HG02981 (cell line): ENCODE results near the gene VPS25.
"Not testable (repeated sequence)": the region's sequence is repeated elsewhere in the genome, so short reads cannot be mapped to it uniquely, and the experiment has no call there.

Source experiments
- ATAC-seq: cut with Tn5 transposase; IDR thresholded peaks from one replicate; pipeline ENCODE4 v1.9.1; 2021; ENCODE audit warnings: mild to moderate bottlenecking, moderate library complexity; ENCODE audit not compliant: unreplicated experiment

VPS25 gene

GRCh38 chr17:42767512-42767911 lies 5.7 kb upstream of the VPS25 start:
- no peak for ATAC-seq

DNA sequence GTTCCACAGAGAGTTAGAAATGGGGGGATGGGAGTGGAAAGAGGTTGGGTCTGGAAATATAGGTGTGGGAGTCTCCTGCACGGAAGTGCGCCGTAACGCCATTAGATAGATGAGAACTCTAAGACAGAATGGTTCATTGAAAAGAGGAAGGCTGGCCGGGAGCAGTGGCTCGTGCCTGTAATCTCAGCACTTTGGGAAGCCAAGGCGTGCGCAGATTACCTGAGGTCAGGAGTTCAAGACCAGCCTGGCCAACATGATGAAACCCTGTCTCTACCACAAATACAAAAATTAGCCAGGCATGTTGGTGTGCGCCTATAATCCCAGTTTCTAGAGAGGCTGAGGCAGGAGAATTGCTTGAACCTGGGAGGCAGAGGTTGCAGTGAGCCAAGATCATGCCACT lies 5.2 kb upstream of the VPS25 start:
- ATAC-seq, result not testable (repeated sequence)

- not testable (repeated sequence) for ATAC-seq
These were observed 3.3 kb upstream of the VPS25 start for GRCh38 chr17:42769964-42770363.

GRCh38 chr17:42772945-42773289 lies 332 bp upstream of the VPS25 start:
- ATAC-seq, result no peak

- no peak for ATAC-seq
These were observed 957 bp downstream of the VPS25 start for GRCh38 chr17:42774066-42774745.

GRCh38 chr17:42775534-42776098 lies 2.4 kb downstream of the VPS25 start:
- no peak for ATAC-seq

- no peak for ATAC-seq
These were observed 5.3 kb downstream of the VPS25 start for GRCh38 chr17:42778570-42778969.

DNA sequence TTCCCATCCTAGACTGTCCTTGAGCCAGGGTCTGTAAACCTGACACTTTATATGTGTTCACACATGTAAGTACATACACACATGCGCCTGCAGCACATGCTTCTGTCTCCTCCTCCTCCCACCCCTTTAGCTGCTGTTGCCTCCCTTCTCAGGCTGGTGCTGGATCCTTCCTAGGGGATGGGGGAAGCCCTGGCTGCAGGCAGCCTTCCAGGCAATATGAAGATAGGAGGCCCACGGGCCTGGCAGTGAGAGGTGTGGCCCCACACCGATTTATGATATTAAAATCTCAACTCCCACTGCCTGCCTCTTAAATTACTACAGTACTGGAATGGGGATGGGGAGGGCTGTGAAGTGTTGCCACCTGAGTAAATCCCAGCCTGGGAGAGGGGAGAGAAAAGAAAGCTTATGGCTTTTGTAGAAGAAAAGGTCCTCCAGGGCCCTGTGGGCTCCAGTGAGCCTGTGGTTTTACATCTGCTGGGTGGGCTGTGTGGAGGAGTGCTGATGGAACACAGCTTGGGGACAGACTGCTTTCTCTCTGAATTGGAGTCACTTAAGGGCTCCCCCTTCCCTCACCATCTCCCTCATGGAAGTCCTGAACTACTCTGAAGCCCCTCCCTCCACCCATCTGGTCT lies 6.2 kb downstream of the VPS25 start:
- ATAC-seq, result no peak

- ATAC-seq, result no peak
These were observed 6.9 kb downstream of the VPS25 start, which contains the start of gene WNK4 for GRCh38 chr17:42779936-42780850. Gene WNK4 (plus strand): TSS chr17:42780610. CDS start chr17:42780699, 89 bp downstream.

GRCh38 chr17:42780851-42781638 lies 7.8 kb downstream of the VPS25 start:
- no peak for ATAC-seq

DNA sequence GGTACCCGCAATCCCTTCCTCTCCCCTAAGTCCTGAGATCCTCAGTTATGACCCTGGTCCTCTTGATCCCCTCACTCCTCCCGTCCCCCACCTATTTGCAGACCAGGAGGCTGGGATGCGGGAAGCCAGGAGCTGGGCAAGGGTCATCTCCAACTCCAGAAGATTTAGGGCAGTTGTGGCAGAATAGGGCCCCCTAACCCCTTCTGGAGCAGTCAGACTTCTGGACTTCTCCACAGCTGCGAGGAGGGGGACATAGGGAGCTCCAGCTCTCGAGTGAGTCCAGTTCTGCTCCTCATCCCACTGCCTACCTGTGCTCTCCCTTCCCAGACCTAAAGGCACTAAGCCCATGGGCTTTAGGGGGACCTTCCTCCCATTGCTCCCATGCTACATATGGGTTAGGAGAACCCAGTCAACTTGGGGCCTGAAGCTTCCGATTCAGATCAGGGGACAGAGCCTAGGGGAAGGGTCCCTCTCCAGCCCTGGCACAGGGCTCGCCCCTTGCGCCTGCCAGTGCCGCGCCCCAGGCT lies 8.5 kb downstream of the VPS25 start:
- ATAC-seq, result no peak

- no peak for ATAC-seq
These were observed 9.2 kb downstream of the VPS25 start for GRCh38 chr17:42782166-42783061.

DNA sequence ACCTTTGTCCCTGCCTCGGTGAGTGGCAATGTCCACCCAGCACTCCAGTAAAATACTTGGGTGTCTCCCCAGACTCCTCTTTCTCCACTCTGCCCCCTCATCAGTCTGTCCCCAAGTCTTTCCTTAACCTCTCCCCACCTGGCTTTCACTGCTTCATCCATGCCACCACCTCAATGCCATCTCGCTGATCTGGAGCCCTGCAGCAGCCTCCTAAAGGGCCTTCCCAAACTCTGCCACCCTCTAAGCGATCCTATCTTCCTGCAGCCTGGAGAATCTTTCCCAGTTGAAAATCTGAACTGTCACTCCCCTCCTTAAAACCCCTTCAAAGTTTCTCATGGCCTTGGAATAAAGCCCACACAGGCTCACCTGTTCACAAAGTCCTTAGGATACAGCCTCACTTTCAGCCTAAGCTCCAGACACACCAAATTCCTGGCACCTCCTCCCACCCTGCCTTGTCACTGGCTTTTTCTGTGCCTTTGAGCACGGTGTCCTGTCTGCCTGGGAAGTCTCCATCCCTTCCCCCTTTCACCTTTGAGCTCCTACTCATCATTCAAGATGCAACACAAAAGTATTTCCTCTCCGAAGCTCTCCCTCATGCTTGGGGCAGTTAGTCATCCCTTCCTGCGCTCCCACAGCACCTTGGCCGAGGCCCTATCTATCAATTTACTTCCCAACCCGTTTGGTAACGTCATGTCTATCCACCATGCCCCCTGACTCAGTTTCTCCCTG lies 10.0 kb downstream of the VPS25 start:
- ATAC-seq, result no peak

GRCh38 chr17:42783791-42784138 lies 10.5 kb downstream of the VPS25 start:
- no peak for ATAC-seq

GRCh38 chr17:42784409-42784808 lies 11.2 kb downstream of the VPS25 start:
- no peak for ATAC-seq

- no peak for ATAC-seq
These were observed 11.8 kb downstream of the VPS25 start for GRCh38 chr17:42784811-42785592.

DNA sequence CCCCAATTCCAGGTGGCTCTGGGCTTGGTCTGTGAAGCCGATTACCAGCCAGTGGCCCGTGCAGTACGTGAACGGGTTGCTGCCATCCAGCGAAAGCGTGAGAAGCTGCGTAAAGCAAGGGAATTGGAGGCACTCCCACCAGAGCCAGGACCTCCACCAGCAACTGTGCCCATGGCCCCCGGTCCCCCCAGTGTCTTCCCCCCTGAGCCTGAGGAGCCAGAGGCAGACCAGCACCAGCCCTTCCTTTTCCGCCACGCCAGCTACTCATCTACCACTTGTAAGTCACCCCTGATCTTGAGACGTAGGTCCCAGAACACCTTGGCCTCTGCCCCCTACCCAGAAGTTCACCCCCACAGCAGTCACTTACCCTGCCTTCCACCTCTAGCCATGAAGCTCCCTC lies 14.0 kb downstream of the VPS25 start:
- no peak for ATAC-seq

- ATAC-seq, result no peak
These were observed 18.7 kb downstream of the VPS25 start for GRCh38 chr17:42791948-42792347.
